KG1 (cell line): ENCODE results near the gene SF3B2.
"Not testable (repeated sequence)": the region's sequence is repeated elsewhere in the genome, so short reads cannot be mapped to it uniquely, and the experiment has no call there.

Source experiments
- DNase-seq: peaks from one replicate; lab custom pipeline; 2025; lab: John Stamatoyannopoulos, UW

SF3B2 gene

GRCh38 chr11:66106786-66107599 is 54.8 kb downstream of the SF3B2 start:
- DNase-seq, result no peak

- DNase-seq, result no peak
These were observed 55.7 kb downstream of the SF3B2 start for GRCh38 chr11:66107600-66108510.

- no peak for DNase-seq
These were observed 57.1 kb downstream of the SF3B2 start for GRCh38 chr11:66109294-66109693.

GRCh38 chr11:66111158-66111557 is 59.0 kb downstream of the SF3B2 start:
- no peak for DNase-seq

GRCh38 chr11:66112041-66112491 is 59.9 kb downstream of the SF3B2 start:
- DNase-seq, result no peak

GRCh38 chr11:66112601-66113499 is 60.7 kb downstream of the SF3B2 start:
- DNase-seq, result no peak

GRCh38 chr11:66114957-66115356 is 62.8 kb downstream of the SF3B2 start:
- not testable (repeated sequence) for DNase-seq

GRCh38 chr11:66115638-66116301 is 63.6 kb downstream of the SF3B2 start:
- peak; percentile 68 for DNase-seq

- DNase-seq, result no peak
These were observed 64.6 kb downstream of the SF3B2 start for GRCh38 chr11:66116576-66117361.

GRCh38 chr11:66118847-66119246 is 66.7 kb downstream of the SF3B2 start:
- no peak for DNase-seq
